GM12878 (cell line): ENCODE results near the gene MTRF1L. TPM values are rescaled to one million over a fixed set of nuclear protein-coding genes. Genes with fewer than 3 reads are reported as not detected.

Experiments used
- BCL3 ChIP-seq: IDR thresholded peaks from 2 replicates; pipeline ENCODE4 v1.6.1; 2011; ENCODE audit warnings: borderline replicate concordance, low read depth, mild to moderate bottlenecking, moderate library complexity, low read length; ENCODE audit not compliant: insufficient read depth, poor library complexity, severe bottlenecking
- BMI1 ChIP-seq: fragments of 450-650 bp; IDR thresholded peaks from 2 replicates; pipeline ENCODE4 v1.6.1; 2016; ENCODE audit warnings: mild to moderate bottlenecking, moderate library complexity, borderline replicate concordance
- CBX3 ChIP-seq: fragments of 200-600 bp; sonication (generic); IDR thresholded peaks from 2 replicates; pipeline ENCODE4 v1.6.1; 2016; ENCODE audit warnings: low read depth, borderline replicate concordance
- CEBPZ ChIP-seq: fragments of 150-350 bp; IDR thresholded peaks from 2 replicates; pipeline ENCODE4 v1.6.1; 2016; ENCODE audit warnings: low read depth, low read length
- ELK1 ChIP-seq: IDR thresholded peaks from 2 replicates; pipeline ENCODE4 v1.6.1; 2012; ENCODE audit warnings: low read depth, low read length, improper control_type of control experiment
- EP300 ChIP-seq, 2 experiments: fragments of 150-350 bp in 1 of 2; IDR thresholded peaks; 2 replicates each; pipeline ENCODE4 v1.6.1; 2011 to 2012; ENCODE audit warnings: low read depth in 2 of 2, low read length in 2 of 2, borderline replicate concordance in 1 of 2, improper control_type of control experiment in 1 of 2, inconsistent platforms in 1 of 2; ENCODE audit not compliant: control insufficient read depth in 1 of 2
- HCFC1 ChIP-seq: fragments of 150-350 bp; IDR thresholded peaks from 2 replicates; pipeline ENCODE4 v1.6.1; 2014; ENCODE audit warnings: low read length
- PAX5 ChIP-seq: IDR thresholded peaks from 2 replicates; pipeline ENCODE4 v1.6.1; 2011; ENCODE audit warnings: low read depth, low read length, borderline replicate concordance
- RAD21 ChIP-seq: IDR thresholded peaks from 2 replicates; pipeline ENCODE4 v1.6.1; 2011; ENCODE audit warnings: mild to moderate bottlenecking, low read depth, low read length, moderate library complexity; ENCODE audit not compliant: insufficient read depth
- REST ChIP-seq: IDR thresholded peaks from 2 replicates; pipeline ENCODE4 v1.6.1; 2012; ENCODE audit warnings: mild to moderate bottlenecking, low read depth, low read length
- SRF ChIP-seq, 2 experiments: IDR thresholded peaks; 2 replicates each; pipeline ENCODE4 v1.6.1; 2011; ENCODE audit warnings: low read depth in 2 of 2, low read length in 2 of 2, mild to moderate bottlenecking in 1 of 2, moderate library complexity in 1 of 2
- TAF1 ChIP-seq: IDR thresholded peaks from 2 replicates; pipeline ENCODE4 v1.6.1; 2011; ENCODE audit warnings: mild to moderate bottlenecking, low read depth, low read length, borderline replicate concordance
- YY1 ChIP-seq: IDR thresholded peaks from 2 replicates; pipeline ENCODE4 v1.6.1; 2011; ENCODE audit warnings: low read depth, mild to moderate bottlenecking, low read length
- ZNF207 ChIP-seq: fragments of 450-650 bp; IDR thresholded peaks from 2 replicates; pipeline ENCODE4 v1.6.1; 2014; ENCODE audit warnings: antibody characterized with exemption, mild to moderate bottlenecking, borderline replicate concordance
- polyA plus RNA-seq, 11 experiments: library from polyadenylated mRNA; depleted of rRNA in 4 of 11; unstranded in 6 of 11; stranded (reverse) in 5 of 11; fragments of >200 nt; fragmentation: Nextera tagmentation in 4 of 11; fragmentation: Illumina TruSeq in 1 of 11; extraction: Ambion mirVana in 4 of 11; extraction: Trizol in 1 of 11; gene quantifications; 1 replicate in 1 of 11; 2 replicates in 10 of 11; pipeline versions ENCODE4 v1.2.1 to v1.2.3, GENCODE V29; 2011 to 2016; ENCODE audit warnings: inconsistent platforms in 2 of 11, missing spikeins in 2 of 11, low read depth in 1 of 11
- total RNA-seq, 4 experiments: library from RNA; depleted of rRNA in 3 of 4; stranded (reverse); fragments of >200 nt in 3 of 4; fragmentation: Illumina TruSeq in 1 of 4; extraction: Trizol in 1 of 4; gene quantifications; 2 replicates each; pipeline versions ENCODE4 v1.2.1 to v1.2.3, GENCODE V29; 2013 to 2021

MTRF1L gene
- total and polyA plus RNA-seq, 10 of the 15 experiments (the other 5 are each of a cell fraction or from before 2014, with no cell fraction given): 5.1 to 21.6 (median 16.1) TPM

GRCh38 chr6:152983637-152984512 is 18.6 kb downstream of the MTRF1L start (continued):
- TF ChIP-seq TAF1 (peak; percentile 1; the same call in 1 of the 2 replicates), ELK1 (no peak; the same call in 1 of the 2 replicates), YY1 (no peak), BMI1 (no peak), PAX5 (no peak), ZNF207 (peak; percentile 69; the same call in 1 of the 2 replicates), BCL3 (no peak), SRF (IDR thresholded peaks at IDR 0.05; ENCODE audit: low read depth in 2 of 2, low read length in 2 of 2) (0 out of 4 replicates have a peak, but pooled peaks of 1 of the 2 experiments have one; percentile 25), CBX3 (no peak), HCFC1 (no peak), REST (no peak), EP300 (IDR thresholded peaks at IDR 0.05; ENCODE audit: borderline replicate concordance in 1 of 2, control insufficient read depth in 1 of 2, low read depth in 2 of 2, low read length in 2 of 2) (no peak), CEBPZ (no peak), RAD21 (no peak)
